Right hindlimb (tissue), 1 donor: Measurements from ENCODE around the gene CELF1.
"Not testable (repeated sequence)": the region's sequence is repeated elsewhere in the genome, so short reads cannot be mapped to it uniquely, and the experiment has no call there.

ENCODE experiments used
- DNase-seq: peaks from one replicate; pipeline ENCODE4 v3.0.0-alpha.2; 2018

The CELF1 gene

GRCh38 chr11:47536915-47537314 lies 16.0 kb downstream of the CELF1 start:
- peak; percentile 37 for DNase-seq

GRCh38 chr11:47534704-47535251 lies 18.2 kb downstream of the CELF1 start:
- no peak for DNase-seq

DNA sequence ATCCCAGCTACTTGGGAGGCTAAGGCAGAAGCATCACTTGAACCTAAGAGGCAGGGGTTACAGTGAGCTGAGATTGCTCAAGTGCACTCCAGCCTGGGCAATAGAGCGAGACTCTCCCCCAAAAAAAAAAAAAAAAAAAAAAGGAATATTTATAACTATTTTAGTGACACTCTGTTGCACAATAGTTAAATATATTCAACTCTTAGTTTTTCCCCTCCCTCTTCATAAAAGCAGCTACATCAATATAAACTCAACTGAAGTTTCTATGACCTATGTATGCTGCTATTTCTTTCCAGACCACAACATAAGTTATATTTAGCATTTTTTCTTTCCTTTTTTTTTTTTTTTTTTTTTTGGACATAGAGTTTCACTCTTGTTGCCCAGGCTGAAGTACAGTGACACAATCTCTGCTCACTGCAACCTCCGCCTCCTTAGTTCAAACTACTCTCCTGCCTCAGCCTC lies 19.2 kb downstream of the CELF1 start:
- DNase-seq = no peak

DNA sequence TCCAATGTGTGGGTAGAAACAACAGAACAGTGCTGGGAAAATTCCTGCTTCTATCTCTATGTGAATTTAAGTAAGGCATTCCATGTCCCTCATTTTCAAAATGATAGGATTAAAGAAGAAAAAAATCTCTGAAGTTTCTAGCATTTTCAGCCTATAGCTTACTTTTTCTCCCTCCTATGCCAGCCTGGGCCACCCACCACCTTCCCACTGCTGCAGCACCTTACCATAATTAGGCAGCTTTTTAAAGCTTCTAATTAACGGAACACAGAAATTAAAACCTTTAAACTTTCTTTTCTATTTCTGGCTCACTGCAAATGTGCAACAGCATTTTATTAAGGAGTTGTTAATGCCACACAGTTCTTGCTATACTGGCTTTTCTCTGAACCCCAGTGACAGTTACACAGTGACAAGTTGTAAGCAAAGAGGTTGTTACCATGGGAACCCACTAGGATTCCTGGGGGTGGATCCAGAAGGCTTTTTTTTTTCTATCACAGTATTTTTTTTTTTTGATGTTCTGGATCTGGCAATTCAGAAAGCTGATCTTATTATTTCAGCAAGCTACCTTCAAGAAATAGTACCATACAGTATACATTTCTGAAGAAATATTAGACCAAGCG lies 20.2 kb downstream of the CELF1 start:
- no peak for DNase-seq

DNA sequence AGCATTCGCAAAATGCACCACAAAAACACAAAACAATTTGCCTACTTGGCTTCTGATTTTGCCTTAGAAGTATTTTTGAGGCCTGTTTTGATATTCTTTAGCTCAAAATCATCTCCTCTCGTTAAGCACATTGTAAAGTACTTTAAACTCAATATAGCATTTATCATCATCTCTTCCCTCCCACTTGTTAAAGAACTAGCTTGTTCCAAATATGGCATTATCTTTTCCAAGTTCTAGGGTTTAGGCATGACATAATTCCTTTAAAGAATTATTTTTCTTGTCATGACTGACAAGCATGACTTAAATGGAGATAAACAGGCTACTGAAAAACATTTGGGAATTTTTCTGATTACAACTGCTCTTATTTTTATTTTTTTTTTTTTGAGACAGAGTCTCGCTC lies 21.3 kb downstream of the CELF1 start:
- DNase-seq = no peak

DNA sequence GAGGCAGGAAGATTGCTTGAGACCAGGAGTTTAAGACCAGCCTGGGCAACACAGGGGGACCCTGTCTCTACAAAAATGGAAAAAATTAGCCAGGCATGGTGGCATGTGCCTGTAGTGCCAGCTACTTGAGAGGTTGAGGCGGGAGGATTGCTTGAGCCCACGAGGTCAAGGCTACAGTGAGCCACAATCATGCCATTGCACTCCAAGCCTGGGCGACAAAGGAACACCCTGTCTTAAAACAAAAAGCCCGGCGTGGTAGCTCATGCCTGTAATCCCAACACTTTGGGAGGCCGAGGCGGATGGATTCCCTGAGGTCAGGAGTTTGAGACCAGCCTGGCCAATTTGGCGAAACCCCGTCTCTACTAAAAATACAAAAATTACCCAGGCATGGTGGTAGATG lies 22.2 kb downstream of the CELF1 start:
- not testable (repeated sequence) for DNase-seq

DNA sequence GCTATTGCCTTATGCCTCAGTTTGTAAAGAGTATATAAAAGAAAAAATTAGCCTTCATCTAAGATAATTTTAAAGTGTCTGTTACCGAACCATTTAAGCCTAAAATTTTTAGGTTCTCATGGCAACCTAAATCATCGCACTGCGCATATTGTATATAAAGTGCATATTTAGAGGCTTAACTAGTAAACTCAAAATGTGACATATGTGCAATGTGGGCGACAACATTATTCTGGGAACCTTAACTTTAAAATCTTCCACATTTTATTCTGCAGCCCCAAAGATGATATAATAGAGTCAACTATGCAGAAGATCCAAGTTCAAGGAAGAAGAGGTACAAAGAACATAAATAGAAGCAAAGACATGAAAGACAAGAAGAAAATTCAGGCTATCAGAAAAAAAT lies 23.0 kb downstream of the CELF1 start:
- DNase-seq = no peak

DNA sequence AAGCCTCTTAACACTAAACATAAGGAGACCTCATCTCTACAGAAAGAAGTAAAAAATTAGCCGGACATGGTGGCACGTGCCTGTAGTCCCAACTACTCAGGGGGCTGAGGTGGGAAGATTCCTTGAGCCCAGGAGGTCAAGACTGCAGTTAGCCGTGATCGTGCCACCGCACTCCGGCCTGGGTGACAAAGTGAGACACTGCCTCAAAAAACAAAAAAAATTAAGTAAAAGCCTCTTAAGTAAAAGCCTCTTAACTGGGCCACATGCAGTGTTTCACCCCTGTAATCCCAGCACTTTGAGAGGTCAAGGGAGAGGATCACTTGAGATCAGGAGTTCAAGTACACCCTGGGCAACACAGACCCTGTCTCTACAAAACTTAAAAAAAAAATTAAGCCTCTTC lies 25.7 kb downstream of the CELF1 start:
- DNase-seq = no peak

GRCh38 chr11:47526032-47526431 lies 26.9 kb downstream of the CELF1 start:
- DNase-seq = not testable (repeated sequence)

- peak; percentile 33 for DNase-seq
Measured at GRCh38 chr11:47524291-47524874, 28.5 kb downstream of the CELF1 start.

GRCh38 chr11:47523490-47524225 lies 29.3 kb downstream of the CELF1 start:
- DNase-seq = peak; percentile 37

- no peak for DNase-seq
Measured at GRCh38 chr11:47518212-47518964, 34.5 kb downstream of the CELF1 start.

DNA sequence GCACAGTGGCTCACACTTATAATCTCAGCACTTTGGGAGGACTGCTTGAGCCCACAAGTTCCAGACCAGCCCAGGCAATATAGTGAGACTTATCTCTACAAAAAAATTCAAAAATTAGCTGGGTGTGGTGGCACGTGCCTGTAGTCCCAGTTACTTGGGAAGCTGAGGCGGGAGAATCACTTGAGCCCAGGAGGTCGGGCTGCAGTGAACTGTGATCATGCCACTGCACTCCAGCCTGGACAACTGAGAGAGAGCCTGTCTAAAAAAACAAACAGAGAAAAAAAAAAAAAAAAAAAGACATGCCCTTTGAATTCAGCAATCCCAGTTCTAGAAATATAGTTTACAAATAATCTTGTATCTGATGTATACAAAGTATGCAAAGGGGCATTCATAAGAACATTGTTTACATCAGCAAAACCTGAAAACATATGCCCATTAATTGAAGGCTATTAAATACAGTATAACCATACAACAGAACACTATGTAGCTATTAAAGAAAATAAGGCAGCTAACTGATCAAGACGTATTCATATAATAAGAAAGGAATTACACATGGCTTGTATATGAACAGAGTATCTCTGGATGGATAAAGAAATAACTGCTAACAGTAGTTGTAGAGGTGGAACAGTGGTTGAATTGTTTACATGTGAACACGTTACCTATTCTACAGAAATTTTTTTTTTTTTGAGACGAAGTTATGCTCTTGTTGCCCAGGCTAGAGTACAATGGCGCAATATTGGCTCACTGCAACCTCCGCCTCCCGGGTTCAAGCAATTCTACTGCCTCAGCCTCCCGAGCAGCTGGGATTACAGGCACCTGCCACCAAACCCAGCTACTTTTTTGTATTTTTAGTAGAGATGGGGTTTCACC lies 35.7 kb downstream of the CELF1 start:
- no peak for DNase-seq

DNA sequence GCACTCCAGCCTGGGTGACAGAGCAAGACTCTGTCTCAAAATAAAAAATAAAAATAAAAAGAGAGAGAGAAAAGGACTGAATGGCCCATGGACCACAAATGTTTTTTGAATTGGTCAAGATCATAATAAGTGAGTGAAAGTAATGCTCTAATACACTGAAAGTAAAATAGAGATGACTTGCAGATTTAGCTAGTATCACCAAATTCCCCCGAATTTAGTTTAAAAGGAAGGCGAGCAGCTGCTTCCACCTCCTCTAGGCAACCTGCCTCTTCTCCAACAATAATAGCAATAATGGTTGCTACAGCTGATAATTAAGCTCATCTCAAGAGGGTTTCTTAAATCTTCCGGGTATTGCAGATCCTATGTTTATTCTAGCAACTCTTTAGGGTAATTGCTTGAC lies 36.8 kb downstream of the CELF1 start:
- DNase-seq = no peak

- DNase-seq = no peak
Measured at GRCh38 chr11:47514825-47515647, 37.9 kb downstream of the CELF1 start.

DNA sequence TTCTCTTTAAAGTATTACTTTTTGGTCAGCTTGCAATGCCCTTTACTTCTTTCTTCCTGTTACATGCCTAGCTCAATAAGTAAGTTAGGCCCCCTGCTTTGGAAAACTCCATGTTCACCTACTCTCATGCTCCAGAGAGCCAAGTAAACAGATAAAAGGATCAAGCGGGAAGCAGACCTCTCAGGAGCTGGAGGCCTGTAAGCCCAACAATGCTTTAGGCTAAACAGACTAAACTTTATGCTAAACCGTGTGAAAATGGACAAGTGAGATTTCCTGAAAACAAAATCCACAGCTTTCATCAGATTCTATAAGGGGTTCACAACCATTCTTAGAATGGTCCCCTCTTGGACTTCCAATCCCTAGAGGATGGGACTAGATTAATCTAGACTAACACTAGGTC lies 40.2 kb downstream of the CELF1 start:
- no peak for DNase-seq

- DNase-seq = no peak
Measured at GRCh38 chr11:47511917-47512316, 41.0 kb downstream of the CELF1 start.

GRCh38 chr11:47510209-47510608 lies 42.7 kb downstream of the CELF1 start:
- no peak for DNase-seq

DNA sequence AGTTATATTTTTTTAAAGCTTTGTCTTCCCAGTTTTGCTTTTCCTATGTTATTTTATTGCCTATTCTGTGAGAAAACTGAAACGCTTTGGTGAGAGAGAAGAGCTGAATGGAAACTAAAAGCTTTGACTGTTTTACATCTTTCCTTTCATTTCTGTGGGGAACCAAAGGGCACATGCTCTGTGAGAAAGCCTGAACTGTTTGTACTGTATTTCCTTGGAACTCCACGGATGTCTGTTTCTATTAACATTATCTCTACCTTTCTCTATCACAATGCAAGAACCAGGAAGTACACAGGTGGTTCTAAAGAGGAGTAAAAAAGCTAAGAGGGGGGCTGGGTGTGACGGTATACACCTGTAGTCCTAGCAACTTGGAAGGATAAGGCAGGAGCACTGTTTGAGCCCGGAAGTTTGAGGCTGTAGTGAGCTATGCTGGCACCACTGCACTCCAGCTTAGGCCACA lies 43.8 kb downstream of the CELF1 start:
- no peak for DNase-seq

DNA sequence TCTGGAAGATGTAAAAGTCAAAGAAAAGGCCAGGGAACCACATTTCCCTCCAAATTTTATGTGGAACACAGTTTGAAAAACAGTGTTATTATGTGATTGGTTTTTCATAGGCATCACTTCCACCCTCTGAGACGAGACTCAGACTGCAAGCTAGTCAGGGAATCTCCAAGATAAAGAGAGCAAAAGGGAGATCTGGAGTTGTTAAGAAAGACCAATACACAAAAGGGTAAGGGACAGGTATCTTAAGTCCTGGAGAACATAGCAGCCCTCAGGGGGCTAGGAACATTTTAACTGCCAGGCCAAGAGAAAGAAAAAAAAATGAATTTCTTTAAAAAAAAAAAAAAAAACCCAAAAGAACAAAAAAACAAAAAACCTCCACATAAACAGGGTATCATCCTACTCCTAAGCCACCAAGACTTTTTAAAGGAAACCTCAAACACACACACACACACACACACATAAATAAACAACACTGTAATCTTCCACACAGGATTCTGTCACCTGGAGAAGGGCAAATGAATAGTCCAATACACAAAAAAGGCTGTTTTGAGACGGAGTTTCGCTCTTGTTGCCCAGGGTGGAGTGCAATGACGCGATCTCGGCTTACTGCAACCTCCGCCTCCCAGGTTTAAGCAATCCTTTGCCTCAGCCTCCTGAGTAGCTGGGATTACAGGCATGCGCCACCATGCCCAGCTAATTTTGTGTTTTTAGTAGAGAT lies 44.5 kb downstream of the CELF1 start:
- no peak for DNase-seq
